GM18868 (cell line): Measurements from ENCODE around the gene HCFC1R1.
"Not testable (repeated sequence)": the region's sequence is repeated elsewhere in the genome, so short reads cannot be mapped to it uniquely, and the experiment has no call there.

Experiments used
- ATAC-seq: cut with Tn5 transposase; IDR thresholded peaks from one replicate; pipeline ENCODE4 v1.9.1; 2021; ENCODE audit warnings: mild to moderate bottlenecking, moderate library complexity; ENCODE audit not compliant: unreplicated experiment

Gene HCFC1R1, protein sequence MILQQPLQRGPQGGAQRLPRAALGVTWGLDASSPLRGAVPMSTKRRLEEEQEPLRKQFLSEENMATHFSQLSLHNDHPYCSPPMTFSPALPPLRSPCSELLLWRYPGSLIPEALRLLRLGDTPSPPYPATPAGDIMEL

DNA sequence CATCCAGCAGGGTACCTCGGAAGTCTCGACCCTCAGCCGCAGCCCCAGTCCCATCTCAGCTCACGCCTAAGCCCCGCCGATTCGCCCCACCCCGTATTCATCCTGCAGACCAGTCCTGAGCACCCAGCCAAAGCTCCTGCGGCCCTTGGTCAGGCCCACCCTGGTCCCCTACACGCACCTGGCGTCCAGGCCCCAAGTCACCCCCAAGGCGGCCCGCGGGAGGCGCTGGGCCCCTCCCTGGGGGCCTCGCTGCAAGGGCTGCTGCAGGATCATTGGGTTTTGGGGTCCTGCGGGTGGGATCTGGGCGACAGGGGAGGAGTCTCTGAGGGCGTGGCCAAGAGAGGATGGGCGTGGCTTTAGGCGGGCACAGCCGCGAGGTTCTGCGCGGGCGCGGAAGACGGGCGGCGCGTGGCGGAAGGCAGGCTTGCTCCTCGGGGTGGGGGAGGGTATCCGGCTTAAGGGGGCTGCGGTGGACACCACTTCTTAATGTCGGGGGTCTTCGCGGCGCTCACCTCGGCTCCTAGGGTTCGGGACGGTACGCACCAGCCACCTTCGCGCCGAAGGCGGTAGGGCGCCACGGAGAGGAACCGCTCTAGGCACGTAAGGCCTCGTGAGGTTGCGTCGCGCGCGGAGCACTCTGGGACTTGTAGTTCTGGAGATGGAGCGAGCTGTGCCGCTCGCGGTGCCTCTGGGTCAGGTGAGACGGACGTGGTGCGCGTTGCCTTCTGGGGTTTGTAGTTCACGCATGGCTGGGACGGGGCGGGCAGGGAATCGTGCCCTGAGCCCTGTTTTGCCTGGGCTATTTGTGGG is at the start of gene HCFC1R1, which contains the start of gene THOC6:
Gene HCFC1R1, minus strand, starts transcription at position 274 of the 810 bp plus-strand sequence. Its CDS starts 1 bp downstream, at position 273.
Gene THOC6, plus strand, starts transcription at position 367 of the 810 bp plus-strand sequence. Its CDS starts 292 bp downstream, at position 659.
- peak; percentile 78 for ATAC-seq

DNA sequence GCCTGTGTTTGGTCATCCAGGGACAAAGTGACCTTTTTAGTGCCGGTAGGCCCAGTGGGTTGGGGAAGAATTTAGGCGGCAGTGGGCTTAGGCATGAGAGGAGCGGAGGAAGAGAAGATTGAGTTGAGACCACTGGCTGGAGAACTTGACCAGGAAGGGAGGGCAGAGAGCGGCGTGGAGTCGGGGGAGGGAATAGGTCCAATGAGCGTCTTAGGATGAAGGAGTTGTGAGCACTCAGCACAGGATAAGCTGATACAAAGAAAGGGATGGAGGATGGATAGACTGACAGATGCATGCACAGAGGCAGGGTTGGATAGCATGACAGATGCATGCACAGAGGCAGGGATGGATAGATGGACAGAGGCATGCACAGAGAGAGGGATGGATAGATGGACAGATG is 49.7 kb upstream of the HCFC1R1 start:
- no peak for ATAC-seq

DNA sequence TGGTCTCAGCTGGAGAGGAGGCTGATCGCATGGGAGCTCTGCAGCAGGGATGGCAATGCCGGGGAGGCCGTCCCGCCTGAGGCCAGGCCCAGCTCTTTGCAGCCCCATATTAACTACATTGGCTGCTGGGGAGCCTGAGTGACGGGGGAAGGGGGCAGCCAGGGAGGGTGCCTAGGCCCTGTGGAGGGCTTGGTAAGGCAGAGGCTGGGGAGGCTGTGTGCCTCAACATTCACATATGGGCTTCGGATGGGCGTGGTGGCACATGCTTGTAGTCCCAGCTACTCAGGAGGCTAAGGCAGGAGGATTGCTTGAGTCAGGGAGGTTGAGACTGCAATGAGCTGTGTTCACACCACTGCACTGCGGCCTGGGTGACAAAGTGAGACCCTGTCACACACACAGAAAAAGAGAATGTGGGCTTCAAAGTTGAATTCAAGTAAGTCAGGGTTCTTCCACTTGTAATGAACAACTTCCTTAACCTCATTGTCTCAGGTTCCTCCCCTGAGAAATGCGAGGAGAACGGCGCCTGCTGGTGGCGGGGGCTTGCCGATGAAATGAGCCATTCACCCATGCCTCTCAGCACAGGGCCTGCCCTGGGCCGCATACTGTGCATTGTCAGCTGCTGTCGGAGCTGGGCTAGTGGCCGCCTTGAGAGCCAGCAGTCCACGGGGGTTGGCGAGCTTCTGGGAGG is 49.0 kb upstream of the HCFC1R1 start:
- not testable (repeated sequence) for ATAC-seq

DNA sequence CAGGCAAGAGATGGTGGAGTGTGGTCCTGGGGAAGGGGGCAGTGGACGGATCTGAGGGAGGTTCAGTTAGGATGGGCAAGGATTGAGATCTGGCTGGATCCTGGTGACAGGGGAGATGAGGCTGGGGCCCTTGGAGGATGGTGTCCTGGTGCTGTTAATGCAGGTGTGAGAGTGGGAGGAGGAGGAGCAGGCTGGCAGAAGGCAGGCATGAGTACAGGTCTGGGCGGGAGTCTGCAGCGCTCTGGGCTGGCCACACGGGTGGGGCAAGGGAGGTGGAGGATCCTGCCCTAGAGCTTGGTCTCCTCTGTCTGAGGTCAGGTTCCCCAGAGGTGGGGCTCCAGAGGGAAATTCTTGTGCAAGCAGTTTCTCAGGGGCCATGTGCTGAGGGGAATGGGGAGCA is 48.4 kb upstream of the HCFC1R1 start:
- not testable (repeated sequence) for ATAC-seq

DNA sequence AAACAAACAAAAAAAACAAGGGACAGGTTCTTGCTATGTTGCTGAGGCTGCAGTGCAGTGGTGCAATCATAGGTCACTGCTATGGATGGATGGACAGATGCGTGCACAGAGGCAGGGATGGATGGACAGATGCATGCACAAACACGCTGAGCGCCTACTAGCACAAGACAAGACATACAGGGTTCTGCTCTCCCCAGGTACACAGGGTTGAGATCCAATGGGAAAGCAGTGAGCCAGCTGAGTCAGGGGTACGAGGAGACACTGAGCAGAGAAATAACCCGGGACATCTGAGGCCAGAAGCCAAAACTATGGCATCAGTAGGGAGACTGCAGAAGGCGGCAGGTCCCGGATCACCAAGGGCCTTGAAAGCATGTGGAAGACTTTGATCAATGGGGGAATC is 47.9 kb upstream of the HCFC1R1 start:
- no peak for ATAC-seq

DNA sequence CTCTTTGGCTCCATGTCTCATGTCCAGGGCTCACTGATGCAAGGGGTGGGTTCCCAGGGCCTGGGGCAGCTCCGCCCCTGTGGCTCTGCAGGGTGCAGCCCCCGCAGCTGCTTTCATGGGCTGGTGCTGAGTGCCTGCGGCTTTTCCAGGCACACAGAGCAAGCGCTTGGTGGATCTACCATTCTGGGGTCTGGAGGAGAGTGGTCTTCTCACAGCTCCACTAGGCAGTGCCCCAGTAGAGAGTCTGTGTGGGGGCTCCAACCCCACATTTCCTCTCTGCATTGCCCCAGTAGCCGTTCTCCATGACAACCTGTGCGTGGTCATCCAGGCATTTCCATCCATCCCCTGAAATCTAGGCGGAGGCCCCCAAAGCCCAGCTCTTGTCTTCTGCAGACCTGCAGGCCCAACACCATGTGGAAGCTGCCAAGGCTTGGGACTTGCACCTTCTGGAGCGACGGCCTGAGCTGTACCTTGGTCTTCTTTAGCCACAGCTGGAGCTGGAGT is 46.9 kb upstream of the HCFC1R1 start:
- no peak for ATAC-seq

DNA sequence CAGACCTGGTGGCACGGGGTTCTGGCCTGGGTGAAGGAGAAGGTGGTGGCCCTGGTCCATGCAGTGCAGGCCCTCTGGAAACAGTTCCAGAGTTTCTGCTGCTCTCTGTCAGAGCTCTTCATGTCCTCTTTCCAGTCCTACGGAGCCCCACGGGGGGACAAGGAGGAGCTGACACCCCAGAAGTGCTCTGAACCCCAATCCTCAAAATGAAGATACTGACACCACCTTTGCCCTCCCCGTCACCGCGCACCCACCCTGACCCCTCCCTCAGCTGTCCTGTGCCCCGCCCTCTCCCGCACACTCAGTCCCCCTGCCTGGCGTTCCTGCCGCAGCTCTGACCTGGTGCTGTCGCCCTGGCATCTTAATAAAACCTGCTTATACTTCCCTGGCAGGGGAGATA is 45.4 kb upstream of the HCFC1R1 start:
- ATAC-seq, result not testable (repeated sequence)

DNA sequence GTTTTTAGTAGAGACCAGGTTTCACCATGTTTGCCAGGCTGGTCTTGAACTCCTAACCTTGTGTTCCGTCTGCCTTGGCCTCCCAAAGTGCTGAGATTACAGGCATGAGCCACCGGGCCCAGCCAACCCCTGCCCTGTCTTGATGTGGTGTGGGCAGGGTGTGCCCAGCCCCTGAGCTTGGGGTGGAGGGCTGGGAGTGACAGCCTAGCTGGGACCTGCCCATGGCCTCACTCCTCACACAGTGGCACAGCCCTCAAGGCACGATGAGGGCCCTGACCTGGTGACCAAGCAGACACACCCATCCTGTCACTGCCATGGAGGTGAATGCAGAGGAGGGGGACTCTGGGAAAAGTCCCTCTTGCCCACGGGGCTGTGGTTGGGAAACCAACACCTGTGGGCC is 44.7 kb upstream of the HCFC1R1 start:
- no peak for ATAC-seq

DNA sequence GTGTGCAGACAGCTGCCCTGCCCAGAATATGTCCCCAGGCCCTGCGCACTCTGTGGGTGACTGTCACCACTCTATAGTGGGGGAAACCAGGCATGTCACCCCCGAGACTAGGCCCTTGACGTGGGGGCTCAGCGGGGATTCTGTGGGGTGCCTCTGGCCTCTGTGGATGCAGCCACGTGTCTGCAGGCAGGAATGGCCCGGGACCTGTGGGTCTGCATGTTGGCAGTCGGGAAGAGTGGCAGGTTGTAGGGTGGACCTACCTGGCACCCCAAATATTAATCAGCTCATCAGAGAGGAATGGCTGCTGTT is 42.7 kb upstream of the HCFC1R1 start:
- ATAC-seq, result no peak

DNA sequence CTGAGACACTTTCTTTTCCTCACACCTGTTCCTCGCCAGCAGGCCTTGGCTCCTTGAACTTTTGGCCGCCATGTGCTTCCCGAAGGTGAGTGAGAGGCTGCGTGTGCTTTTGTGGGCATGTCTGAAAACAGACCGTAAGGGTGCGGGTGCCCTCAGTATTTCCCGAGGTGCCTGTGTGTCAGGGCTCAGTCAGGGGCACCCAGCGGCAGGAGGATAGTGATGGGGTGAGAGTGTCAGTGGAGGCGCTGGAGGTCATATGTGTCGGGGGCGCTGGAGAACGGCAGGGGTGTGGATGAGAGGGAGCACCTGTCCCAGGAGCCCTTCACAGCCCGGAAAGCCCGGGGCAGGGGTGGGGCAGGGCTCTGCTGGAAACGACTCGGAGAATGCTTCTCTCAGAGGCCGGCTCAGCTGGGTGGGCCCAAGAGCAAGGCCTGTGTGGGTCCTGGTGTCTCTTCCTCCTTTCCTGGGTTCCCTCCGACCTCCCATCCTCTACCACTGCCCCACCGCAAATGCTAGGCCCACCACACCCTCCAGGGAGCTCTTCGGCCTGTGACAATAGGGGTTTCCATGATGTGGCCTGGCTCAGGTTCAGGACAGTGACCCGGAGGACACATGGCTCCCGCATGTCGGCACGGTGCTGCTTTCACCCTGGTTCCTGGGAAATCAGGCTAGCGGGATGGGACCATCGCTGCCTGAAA is 42.1 kb upstream of the HCFC1R1 start:
- no peak for ATAC-seq

DNA sequence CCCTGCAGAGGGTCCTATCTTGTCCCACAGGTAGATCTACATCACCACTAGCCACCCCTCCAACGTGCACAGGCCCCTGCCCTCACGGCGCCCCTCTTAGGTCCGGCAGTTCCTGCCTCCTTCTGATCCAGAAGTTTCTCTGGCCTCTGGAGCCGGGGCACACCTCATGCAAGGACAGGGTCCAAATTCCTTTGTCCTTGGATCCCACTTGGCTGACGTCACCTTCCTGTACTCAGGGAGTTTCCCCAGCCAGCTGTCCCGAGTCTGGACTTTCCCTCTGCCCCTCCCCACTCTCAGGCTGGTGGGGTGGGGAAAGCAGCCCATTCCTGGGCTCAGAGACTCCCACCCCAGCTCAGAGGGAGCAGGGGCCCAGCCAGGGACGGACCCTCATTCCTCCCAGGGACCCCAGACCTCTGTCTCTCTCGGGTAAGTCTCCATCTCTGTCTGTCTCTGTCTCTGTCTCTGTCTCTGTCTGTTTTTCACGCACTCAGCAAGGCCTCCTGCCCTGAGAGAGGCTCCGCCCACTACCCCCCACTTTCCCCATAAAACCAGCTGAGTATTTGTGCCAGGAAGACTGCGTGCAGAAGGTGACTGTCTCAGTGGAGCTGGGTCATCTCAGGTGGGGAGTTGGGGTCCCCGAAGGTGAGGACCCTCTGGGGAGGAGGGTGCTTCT is 41.5 kb upstream of the HCFC1R1 start, which contains the start of gene IL32:
Gene IL32, plus strand, starts transcription at position 572 of the 673 bp plus-strand sequence. CDS start 172 bp downstream, outside the sequence.
- ATAC-seq, result no peak

DNA sequence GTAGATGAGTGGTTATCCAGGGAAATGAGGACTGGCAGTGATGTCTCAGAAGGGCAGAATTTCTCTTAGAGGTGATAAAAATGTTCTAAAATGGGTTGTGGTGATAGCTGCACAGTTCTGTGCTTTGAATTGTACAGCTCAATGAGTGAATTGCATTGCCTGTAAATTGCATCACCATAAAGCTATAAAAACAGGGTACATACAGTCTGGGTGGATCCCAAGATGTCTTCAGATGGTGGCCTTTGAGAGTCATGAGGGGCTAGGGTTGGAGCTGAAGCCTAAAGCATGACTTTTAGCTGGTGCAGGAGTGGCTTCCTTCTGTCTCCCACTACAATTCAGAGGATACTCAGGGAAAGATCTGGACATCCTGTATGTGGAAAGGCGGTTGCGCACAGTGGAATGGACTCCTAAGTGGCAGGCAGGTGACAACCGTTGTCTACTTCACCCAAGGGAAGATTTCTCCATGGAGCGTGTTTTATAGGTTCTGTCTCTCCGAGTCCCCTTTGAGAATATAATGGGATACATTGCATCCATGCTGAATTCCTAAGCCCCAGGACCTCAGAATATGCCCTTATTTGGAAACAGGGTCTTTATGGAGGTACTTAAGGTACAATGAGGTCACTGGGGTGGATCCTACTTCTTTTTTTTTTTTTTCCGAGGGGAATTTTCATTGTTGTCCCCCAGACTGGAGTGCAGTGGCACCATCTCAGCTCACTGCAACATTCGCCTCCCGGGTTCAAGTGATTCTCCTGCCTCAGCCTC is 40.1 kb upstream of the HCFC1R1 start:
- no peak for ATAC-seq

DNA sequence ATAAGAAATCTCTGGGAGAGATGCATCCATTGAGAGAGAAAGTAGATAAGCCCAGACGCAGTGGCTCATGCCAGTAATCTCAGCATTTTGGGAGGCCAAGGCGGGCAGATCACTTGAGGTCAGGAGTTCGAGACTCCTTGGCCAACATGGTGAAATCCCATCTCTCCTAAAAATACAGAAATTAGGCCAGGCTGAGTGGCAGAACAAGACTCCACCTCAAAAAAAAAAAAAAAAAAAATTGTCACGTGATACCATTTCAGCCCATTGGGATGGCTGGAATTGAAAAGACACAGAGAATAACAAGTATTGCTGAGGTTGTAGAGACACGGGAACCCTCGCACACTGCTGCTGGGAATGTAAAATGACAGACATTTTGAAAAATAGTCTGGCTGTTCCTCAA is 38.8 kb upstream of the HCFC1R1 start:
- no peak for ATAC-seq

DNA sequence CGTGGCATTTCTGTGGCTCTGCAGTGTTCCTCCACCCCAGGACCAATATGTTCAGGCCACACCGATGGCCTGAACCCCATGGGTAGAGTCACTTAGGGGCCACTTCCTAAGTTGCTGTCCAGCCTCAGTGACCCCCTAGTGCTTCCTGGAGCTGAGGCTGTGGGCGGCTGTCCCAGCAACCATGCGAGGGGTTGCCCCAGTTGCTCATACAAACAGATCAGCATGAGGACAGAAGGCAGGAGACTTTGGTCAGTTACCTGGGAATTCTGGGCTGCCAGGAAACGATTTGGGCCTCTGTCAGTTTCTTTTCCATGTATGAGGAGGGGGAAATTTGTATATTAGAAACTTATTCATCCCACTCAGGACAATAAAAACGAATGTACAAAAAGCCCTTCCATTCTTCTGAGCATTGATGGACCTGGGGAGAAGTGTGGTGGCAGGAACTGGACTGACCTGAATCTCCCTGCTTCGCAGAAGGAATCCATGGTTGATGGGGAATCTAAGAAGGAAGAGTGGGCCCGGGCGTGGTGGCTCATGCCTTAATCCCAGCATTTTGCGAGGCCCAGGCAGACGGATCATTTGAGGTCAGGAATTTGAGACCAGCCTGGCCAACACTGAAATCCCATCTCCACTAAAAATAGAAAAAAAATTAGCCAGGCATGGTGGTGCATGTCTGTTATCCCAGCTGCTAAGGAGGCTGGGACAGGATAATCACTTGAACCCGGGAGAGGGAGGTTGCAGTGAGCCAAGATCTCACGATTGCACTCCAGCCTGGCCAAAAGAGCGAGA is 36.8 kb upstream of the HCFC1R1 start:
- no peak for ATAC-seq

DNA sequence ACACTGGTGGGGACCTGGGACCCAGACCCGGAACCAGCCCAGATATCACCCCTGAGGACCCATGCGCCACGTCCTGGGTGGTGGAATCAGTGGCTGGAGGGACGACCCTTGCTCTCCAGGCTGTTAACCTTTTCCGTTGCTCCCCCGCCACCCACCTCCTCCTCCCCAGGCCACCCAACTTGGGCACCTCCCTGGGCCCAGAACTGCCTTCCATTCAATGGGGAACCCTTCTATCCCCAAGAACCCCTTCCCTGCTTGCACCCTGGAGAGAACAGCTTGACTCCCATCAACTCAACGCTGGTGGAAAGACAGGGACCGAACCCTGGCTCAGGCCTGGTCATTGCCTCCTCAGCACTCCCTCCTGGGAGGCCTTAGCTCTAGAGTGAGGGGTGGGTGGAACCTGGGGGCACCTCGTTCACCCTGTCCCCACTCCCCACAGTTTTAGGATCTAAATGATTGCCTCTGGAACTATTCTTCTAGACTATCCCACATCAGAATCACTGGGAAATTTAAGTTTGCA is 36.0 kb upstream of the HCFC1R1 start:
- no peak for ATAC-seq

DNA sequence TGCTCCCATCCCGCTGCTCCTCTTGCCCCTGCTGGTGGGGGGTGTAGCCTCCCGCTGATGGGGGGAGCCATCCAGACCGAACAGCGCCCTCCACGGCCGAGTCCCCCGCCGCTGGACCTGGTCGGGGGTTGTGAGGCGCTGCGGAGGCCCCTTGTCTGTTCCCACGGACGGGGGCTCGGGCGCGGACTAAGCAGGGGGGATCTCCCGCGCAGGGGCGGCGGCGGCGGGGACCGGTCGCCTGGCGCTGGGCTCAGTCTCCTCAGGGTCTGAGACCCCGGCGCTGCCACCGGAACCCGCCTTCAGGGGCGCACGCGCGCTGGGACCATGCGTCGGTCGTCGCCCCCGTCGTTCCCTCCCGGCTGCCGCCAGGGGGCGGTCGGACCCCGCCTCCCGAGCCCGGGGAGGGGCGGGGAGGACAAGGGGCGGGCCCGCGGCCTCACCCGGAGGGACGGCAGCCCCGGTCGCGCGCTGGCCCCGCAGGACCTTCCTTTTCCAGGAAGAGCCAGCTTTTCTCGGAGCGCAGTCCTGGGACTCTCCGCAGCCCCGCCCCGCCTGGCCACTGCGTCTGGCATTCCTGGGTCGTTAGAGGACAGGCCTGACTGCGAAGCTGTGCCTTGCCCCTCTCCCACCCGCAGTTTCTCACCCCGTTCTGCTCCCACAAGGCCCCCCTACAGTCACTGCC is 35.4 kb upstream of the HCFC1R1 start:
- peak; percentile 79 for ATAC-seq

DNA sequence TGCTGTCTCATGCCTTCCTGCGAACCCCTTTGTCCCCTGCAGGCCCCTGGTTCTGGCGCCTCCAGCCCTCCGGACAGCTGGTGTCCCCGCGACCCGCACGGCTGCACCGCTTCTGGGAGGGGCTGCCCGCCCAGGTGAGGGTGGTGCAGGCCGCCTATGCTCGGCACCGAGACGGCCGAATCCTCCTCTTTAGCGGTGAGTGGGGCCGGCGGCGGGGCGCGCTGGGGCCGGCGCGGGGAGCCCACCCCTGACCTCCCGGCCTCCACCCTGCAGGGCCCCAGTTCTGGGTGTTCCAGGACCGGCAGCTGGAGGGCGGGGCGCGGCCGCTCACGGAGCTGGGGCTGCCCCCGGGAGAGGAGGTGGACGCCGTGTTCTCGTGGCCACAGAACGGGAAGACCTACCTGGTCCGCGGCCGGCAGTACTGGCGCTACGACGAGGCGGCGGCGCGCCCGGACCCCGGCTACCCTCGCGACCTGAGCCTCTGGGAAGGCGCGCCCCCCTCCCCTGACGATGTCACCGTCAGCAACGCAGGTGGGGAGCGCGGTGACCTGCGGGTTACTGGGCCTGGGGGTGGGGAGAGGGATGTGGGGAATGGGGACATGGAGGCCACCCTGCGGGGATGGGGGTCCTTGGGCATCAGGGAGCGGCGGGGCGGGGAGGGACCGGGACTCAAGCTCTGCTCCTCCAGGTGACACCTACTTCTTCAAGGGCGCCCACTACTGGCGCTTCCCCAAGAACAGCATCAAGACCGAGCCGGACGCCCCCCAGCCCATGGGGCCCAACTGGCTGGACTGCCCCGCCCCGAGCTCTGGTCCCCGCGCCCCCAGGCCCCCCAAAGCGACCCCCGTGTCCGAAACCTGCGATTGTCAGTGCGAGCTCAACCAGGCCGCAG is 34.6 kb upstream of the HCFC1R1 start:
- ATAC-seq, result no peak
